ENCODE results near the gene TAS2R40.

DNA sequence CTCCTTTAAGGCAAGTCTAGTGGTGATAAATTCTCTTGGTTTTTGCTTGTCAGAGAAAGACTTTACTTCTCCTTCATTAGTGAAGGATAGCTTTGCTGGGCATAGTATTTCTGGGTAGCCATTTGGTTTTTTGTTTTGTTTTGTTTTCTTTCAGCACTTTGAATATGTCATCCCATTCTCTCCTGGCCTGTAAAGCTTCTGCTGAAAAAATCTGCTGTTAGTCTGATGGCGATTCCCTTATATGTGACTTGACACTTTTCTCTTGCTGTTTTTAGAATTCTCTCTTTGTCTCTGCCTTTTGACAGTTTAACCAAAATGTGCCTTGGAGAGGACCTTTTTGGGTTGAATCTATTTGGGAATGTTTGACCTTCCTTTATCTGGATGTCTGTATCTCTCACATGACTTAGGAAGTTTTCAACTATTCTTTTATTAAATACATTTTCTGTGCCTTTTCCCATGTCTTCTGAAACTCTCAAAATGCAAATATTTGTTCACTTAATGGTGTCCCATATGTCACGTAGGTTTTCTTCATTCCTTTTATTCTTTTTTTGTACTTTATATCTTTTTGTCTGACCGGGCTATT lies 14.7 kb downstream of the TAS2R40 start:
- TF ChIP-seq, protein P1, sequence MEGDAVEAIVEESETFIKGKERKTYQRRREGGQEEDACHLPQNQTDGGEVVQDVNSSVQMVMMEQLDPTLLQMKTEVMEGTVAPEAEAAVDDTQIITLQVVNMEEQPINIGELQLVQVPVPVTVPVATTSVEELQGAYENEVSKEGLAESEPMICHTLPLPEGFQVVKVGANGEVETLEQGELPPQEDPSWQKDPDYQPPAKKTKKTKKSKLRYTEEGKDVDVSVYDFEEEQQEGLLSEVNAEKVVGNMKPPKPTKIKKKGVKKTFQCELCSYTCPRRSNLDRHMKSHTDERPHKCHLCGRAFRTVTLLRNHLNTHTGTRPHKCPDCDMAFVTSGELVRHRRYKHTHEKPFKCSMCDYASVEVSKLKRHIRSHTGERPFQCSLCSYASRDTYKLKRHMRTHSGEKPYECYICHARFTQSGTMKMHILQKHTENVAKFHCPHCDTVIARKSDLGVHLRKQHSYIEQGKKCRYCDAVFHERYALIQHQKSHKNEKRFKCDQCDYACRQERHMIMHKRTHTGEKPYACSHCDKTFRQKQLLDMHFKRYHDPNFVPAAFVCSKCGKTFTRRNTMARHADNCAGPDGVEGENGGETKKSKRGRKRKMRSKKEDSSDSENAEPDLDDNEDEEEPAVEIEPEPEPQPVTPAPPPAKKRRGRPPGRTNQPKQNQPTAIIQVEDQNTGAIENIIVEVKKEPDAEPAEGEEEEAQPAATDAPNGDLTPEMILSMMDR (IDR thresholded peaks at IDR 0.05) = no peak
- no peak for TF ChIP-seq POLR2A (IDR thresholded peaks at IDR 0.05)

Measured in uterus (tissue), 2 donors.